ENCODE measurements around the gene AP1G1. TPM values are rescaled to one million over a fixed set of nuclear protein-coding genes. Genes with fewer than 3 reads are reported as not detected.

AP1G1 gene
- total RNA-seq, 1 donor from 2014 or later, result 61.1 TPM

GRCh38 chr16:71721066-71721740, 87.4 kb downstream of the AP1G1 start:
- Histone ChIP-seq H3K27ac (ENCODE audit: low read depth, low read length) (no peak overlapping the region), H3K36me3 (ENCODE audit: control insufficient read depth in 3 of 3, insufficient read depth in 3 of 3, low read length in 3 of 3) (no peaks in the 10 kb centered on the region)

GRCh38 chr16:71712501-71712900, 96.1 kb downstream of the AP1G1 start:
- no peaks in the 10 kb centered on the region for H3K9me3 ChIP-seq (ENCODE audit: control insufficient read depth in 3 of 3, low read length in 3 of 3)
- H3K9ac ChIP-seq (ENCODE audit: low read depth in 1 of 3, low read length in 3 of 3), result no peak overlapping the region
- no peak overlapping the region for H3K27ac ChIP-seq (ENCODE audit: low read depth, low read length)
- H3K4me3 ChIP-seq (ENCODE audit: low read length in 3 of 3), result no peak overlapping the region
- no peaks in the 10 kb centered on the region for H3K27me3 ChIP-seq (ENCODE audit: control insufficient read depth in 3 of 3, insufficient read depth in 3 of 3, low read length in 3 of 3)
- peaks cover 0 to 5% (median 4%) of the 10 kb centered on the region in 3 donors for H3K36me3 ChIP-seq (ENCODE audit: control insufficient read depth in 3 of 3, insufficient read depth in 3 of 3, low read length in 3 of 3)
- H3K4me1 ChIP-seq (ENCODE audit: control insufficient read depth in 3 of 3, insufficient read depth in 3 of 3, low read length in 3 of 3), result peaks cover 2 to 5% (median 4%) of the 10 kb centered on the region in 3 donors

More at GRCh38 chr16:71721066-71721740, 87.4 kb downstream of the AP1G1 start:
- no peak overlapping the region for H3K9ac ChIP-seq (ENCODE audit: low read depth in 1 of 3, low read length in 3 of 3)
- no peaks in the 10 kb centered on the region for H3K9me3 ChIP-seq (ENCODE audit: control insufficient read depth in 3 of 3, low read length in 3 of 3)
- no peaks in the 10 kb centered on the region for H3K27me3 ChIP-seq (ENCODE audit: control insufficient read depth in 3 of 3, insufficient read depth in 3 of 3, low read length in 3 of 3)
- H3K4me1 ChIP-seq (ENCODE audit: control insufficient read depth in 3 of 3, insufficient read depth in 3 of 3, low read length in 3 of 3), result peaks cover 4 to 15% (median 9%) of the 10 kb centered on the region in 3 donors
- H3K4me3 ChIP-seq (ENCODE audit: low read length in 3 of 3), result no peak overlapping the region

- Histone ChIP-seq H3K4me3 (ENCODE audit: low read length in 3 of 3) (no peak overlapping the region), H3K36me3 (ENCODE audit: control insufficient read depth in 3 of 3, insufficient read depth in 3 of 3, low read length in 3 of 3) (peaks cover 0 to 5% (median 4%) of the 10 kb centered on the region in 3 donors), H3K9ac (ENCODE audit: low read depth in 1 of 3, low read length in 3 of 3) (no peak overlapping the region), H3K4me1 (ENCODE audit: control insufficient read depth in 3 of 3, insufficient read depth in 3 of 3, low read length in 3 of 3) (peaks cover 5 to 10% (median 8%) of the 10 kb centered on the region in 3 donors), H3K9me3 (ENCODE audit: control insufficient read depth in 3 of 3, low read length in 3 of 3) (no peaks in the 10 kb centered on the region), H3K27me3 (ENCODE audit: control insufficient read depth in 3 of 3, insufficient read depth in 3 of 3, low read length in 3 of 3) (no peaks in the 10 kb centered on the region), H3K27ac (ENCODE audit: low read depth, low read length) (no peak overlapping the region)
These were observed 96.8 kb downstream of the AP1G1 start for GRCh38 chr16:71711789-71712188.

GRCh38 chr16:71709229-71709781, 99.3 kb downstream of the AP1G1 start:
- Histone ChIP-seq H3K9me3 (ENCODE audit: control insufficient read depth in 3 of 3, low read length in 3 of 3) (no peaks in the 10 kb centered on the region), H3K4me3 (ENCODE audit: low read length in 3 of 3) (no peak overlapping the region), H3K36me3 (ENCODE audit: control insufficient read depth in 3 of 3, insufficient read depth in 3 of 3, low read length in 3 of 3) (peaks cover 0 to 2% (median under 1%) of the 10 kb centered on the region in 3 donors), H3K9ac (ENCODE audit: low read depth in 1 of 3, low read length in 3 of 3) (no peak overlapping the region), H3K4me1 (ENCODE audit: control insufficient read depth in 3 of 3, insufficient read depth in 3 of 3, low read length in 3 of 3) (peaks cover 5 to 10% (median 8%) of the 10 kb centered on the region in 3 donors), H3K27ac (ENCODE audit: low read depth, low read length) (no peak overlapping the region), H3K27me3 (ENCODE audit: control insufficient read depth in 3 of 3, insufficient read depth in 3 of 3, low read length in 3 of 3) (no peaks in the 10 kb centered on the region)

GRCh38 chr16:71708696-71709095, 99.9 kb downstream of the AP1G1 start:
- no peaks in the 10 kb centered on the region for H3K36me3 ChIP-seq (ENCODE audit: control insufficient read depth in 3 of 3, insufficient read depth in 3 of 3, low read length in 3 of 3)
- no peaks in the 10 kb centered on the region for H3K9me3 ChIP-seq (ENCODE audit: control insufficient read depth in 3 of 3, low read length in 3 of 3)
- peaks cover 5 to 10% (median 8%) of the 10 kb centered on the region in 3 donors for H3K4me1 ChIP-seq (ENCODE audit: control insufficient read depth in 3 of 3, insufficient read depth in 3 of 3, low read length in 3 of 3)
- H3K4me3 ChIP-seq (ENCODE audit: low read length in 3 of 3), result no peak overlapping the region
- H3K27ac ChIP-seq (ENCODE audit: low read depth, low read length), result no peak overlapping the region
- no peaks in the 10 kb centered on the region for H3K27me3 ChIP-seq (ENCODE audit: control insufficient read depth in 3 of 3, insufficient read depth in 3 of 3, low read length in 3 of 3)
- H3K9ac ChIP-seq (ENCODE audit: low read depth in 1 of 3, low read length in 3 of 3), result no peak overlapping the region

- Histone ChIP-seq H3K27ac (ENCODE audit: low read depth, low read length) (no peak overlapping the region), H3K4me1 (ENCODE audit: control insufficient read depth in 3 of 3, insufficient read depth in 3 of 3, low read length in 3 of 3) (peaks cover 5 to 10% (median 8%) of the 10 kb centered on the region in 3 donors)
These were observed 101.4 kb downstream of the AP1G1 start for GRCh38 chr16:71707199-71707598.

GRCh38 chr16:71706046-71706445, 102.6 kb downstream of the AP1G1 start:
- H3K27me3 ChIP-seq (ENCODE audit: control insufficient read depth in 3 of 3, insufficient read depth in 3 of 3, low read length in 3 of 3), result no peaks in the 10 kb centered on the region
- H3K4me1 ChIP-seq (ENCODE audit: control insufficient read depth in 3 of 3, insufficient read depth in 3 of 3, low read length in 3 of 3), result peaks cover 5 to 10% (median 8%) of the 10 kb centered on the region in 3 donors
- H3K27ac ChIP-seq (ENCODE audit: low read depth, low read length), result no peak overlapping the region
- H3K9ac ChIP-seq (ENCODE audit: low read depth in 1 of 3, low read length in 3 of 3), result no peak overlapping the region
- no peaks in the 10 kb centered on the region for H3K36me3 ChIP-seq (ENCODE audit: control insufficient read depth in 3 of 3, insufficient read depth in 3 of 3, low read length in 3 of 3)
- H3K4me3 ChIP-seq (ENCODE audit: low read length in 3 of 3), result no peak overlapping the region
- no peaks in the 10 kb centered on the region for H3K9me3 ChIP-seq (ENCODE audit: control insufficient read depth in 3 of 3, low read length in 3 of 3)

More at GRCh38 chr16:71707199-71707598, 101.4 kb downstream of the AP1G1 start:
- Histone ChIP-seq H3K9ac (ENCODE audit: low read depth in 1 of 3, low read length in 3 of 3) (peak overlapping the region in 2 of 3 donors; percentile 0 to 40), H3K9me3 (ENCODE audit: control insufficient read depth in 3 of 3, low read length in 3 of 3) (no peaks in the 10 kb centered on the region), H3K27me3 (ENCODE audit: control insufficient read depth in 3 of 3, insufficient read depth in 3 of 3, low read length in 3 of 3) (no peaks in the 10 kb centered on the region), H3K4me3 (ENCODE audit: low read length in 3 of 3) (no peak overlapping the region), H3K36me3 (ENCODE audit: control insufficient read depth in 3 of 3, insufficient read depth in 3 of 3, low read length in 3 of 3) (no peaks in the 10 kb centered on the region)

- Histone ChIP-seq H3K9me3 (ENCODE audit: control insufficient read depth in 3 of 3, low read length in 3 of 3) (no peaks in the 10 kb centered on the region), H3K36me3 (ENCODE audit: control insufficient read depth in 3 of 3, insufficient read depth in 3 of 3, low read length in 3 of 3) (peaks cover 2 to 5% (median 3%) of the 10 kb centered on the region in 3 donors), H3K27ac (ENCODE audit: low read depth, low read length) (no peak overlapping the region), H3K4me3 (ENCODE audit: low read length in 3 of 3) (no peak overlapping the region), H3K4me1 (ENCODE audit: control insufficient read depth in 3 of 3, insufficient read depth in 3 of 3, low read length in 3 of 3) (peaks cover 5 to 10% (median 8%) of the 10 kb centered on the region in 3 donors), H3K9ac (ENCODE audit: low read depth in 1 of 3, low read length in 3 of 3) (no peak overlapping the region), H3K27me3 (ENCODE audit: control insufficient read depth in 3 of 3, insufficient read depth in 3 of 3, low read length in 3 of 3) (no peaks in the 10 kb centered on the region)
These were observed 105.3 kb downstream of the AP1G1 start for GRCh38 chr16:71703333-71703732.

GRCh38 chr16:71700831-71701230, 107.8 kb downstream of the AP1G1 start:
- H3K4me1 ChIP-seq (ENCODE audit: control insufficient read depth in 3 of 3, insufficient read depth in 3 of 3, low read length in 3 of 3), result no peaks in the 10 kb centered on the region
- H3K27me3 ChIP-seq (ENCODE audit: control insufficient read depth in 3 of 3, insufficient read depth in 3 of 3, low read length in 3 of 3), result no peaks in the 10 kb centered on the region
- H3K4me3 ChIP-seq (ENCODE audit: low read length in 3 of 3), result no peak overlapping the region
- no peak overlapping the region for H3K27ac ChIP-seq (ENCODE audit: low read depth, low read length)
- H3K9me3 ChIP-seq (ENCODE audit: control insufficient read depth in 3 of 3, low read length in 3 of 3), result no peaks in the 10 kb centered on the region
- no peak overlapping the region for H3K9ac ChIP-seq (ENCODE audit: low read depth in 1 of 3, low read length in 3 of 3)
- peaks cover 2 to 8% (median 3%) of the 10 kb centered on the region in 3 donors for H3K36me3 ChIP-seq (ENCODE audit: control insufficient read depth in 3 of 3, insufficient read depth in 3 of 3, low read length in 3 of 3)

GRCh38 chr16:71698491-71698890, 110.1 kb downstream of the AP1G1 start:
- Histone ChIP-seq H3K9me3 (ENCODE audit: control insufficient read depth in 3 of 3, low read length in 3 of 3) (no peaks in the 10 kb centered on the region), H3K27me3 (ENCODE audit: control insufficient read depth in 3 of 3, insufficient read depth in 3 of 3, low read length in 3 of 3) (no peaks in the 10 kb centered on the region), H3K4me3 (ENCODE audit: low read length in 3 of 3) (no peak overlapping the region), H3K36me3 (ENCODE audit: control insufficient read depth in 3 of 3, insufficient read depth in 3 of 3, low read length in 3 of 3) (peaks cover 2 to 8% (median 3%) of the 10 kb centered on the region in 3 donors), H3K9ac (ENCODE audit: low read depth in 1 of 3, low read length in 3 of 3) (no peak overlapping the region), H3K4me1 (ENCODE audit: control insufficient read depth in 3 of 3, insufficient read depth in 3 of 3, low read length in 3 of 3) (no peaks in the 10 kb centered on the region), H3K27ac (ENCODE audit: low read depth, low read length) (no peak overlapping the region)
